Neural progenitor cell (in vitro differentiated cells): ENCODE data around the gene SH3BP5. TPM values are rescaled to one million over a fixed set of nuclear protein-coding genes. Genes with fewer than 3 reads are reported as not detected.

ENCODE experiments used
- DNase-seq: peaks from one replicate; pipeline ENCODE4 v3.0.0-alpha.2; 2016; ENCODE audit warnings: low spot score
- H2AFZ ChIP-seq: fragments of 200-600 bp; sonication (generic); replicated peaks from 2 replicates; pipeline ENCODE4 v1.6.1; 2016; ENCODE audit warnings: antibody characterized with exemption
- H3F3A ChIP-seq: fragments of 200-600 bp; sonication (generic); 2 replicates; pipeline ENCODE4 v1.6.1; 2016; ENCODE audit warnings: antibody characterized with exemption, low read depth
- H3K27ac ChIP-seq: fragments of 200-600 bp; sonication (generic); 2 replicates; pipeline ENCODE4 v1.5.1; 2016; ENCODE audit warnings: mild to moderate bottlenecking
- H3K27me3 ChIP-seq: fragments of 200-600 bp; sonication (generic); 2 replicates; pipeline ENCODE4 v1.6.1; 2016; ENCODE audit warnings: mild to moderate bottlenecking, moderate library complexity
- H3K36me3 ChIP-seq: fragments of 200-600 bp; sonication (generic); 2 replicates; pipeline ENCODE4 v1.5.1; 2016
- H3K4me1 ChIP-seq: fragments of 200-600 bp; sonication (generic); 2 replicates; pipeline ENCODE4 v1.6.1; 2016; ENCODE audit warnings: mixed run types
- H3K4me2 ChIP-seq: fragments of 200-600 bp; sonication (generic); 2 replicates; pipeline ENCODE4 v1.6.1; 2016
- H3K4me3 ChIP-seq: fragments of 200-600 bp; sonication (generic); 2 replicates; pipeline ENCODE4 v1.5.1; 2016
- H3K79me2 ChIP-seq: fragments of 200-600 bp; sonication (generic); 2 replicates; pipeline ENCODE4 v1.6.1; 2016; ENCODE audit warnings: low read depth
- H3K9ac ChIP-seq: fragments of 200-600 bp; sonication (generic); 2 replicates; pipeline ENCODE4 v1.6.1; 2016
- H3K9me3 ChIP-seq: fragments of 200-600 bp; sonication (generic); 2 replicates; pipeline ENCODE4 v1.5.1; 2016; ENCODE audit warnings: low read depth
- H4K20me1 ChIP-seq: fragments of 200-600 bp; sonication (generic); 2 replicates; pipeline ENCODE4 v1.6.1; 2016; ENCODE audit warnings: low read depth
- H3K27ac Mint-ChIP-seq: 3 replicates; pipeline ENCODE4 v1.8.0; 2021; ENCODE audit warnings: mixed read lengths
- H3K27me3 Mint-ChIP-seq: 2 replicates; pipeline ENCODE4 v1.8.0; 2022; ENCODE audit warnings: low read depth, mild to moderate bottlenecking, inconsistent platforms, moderate library complexity, mixed read lengths; ENCODE audit not compliant: insufficient read depth
- H3K36me3 Mint-ChIP-seq: 3 replicates; pipeline ENCODE4 v1.8.0; 2021; ENCODE audit warnings: mixed read lengths
- H3K4me1 Mint-ChIP-seq: 3 replicates; pipeline ENCODE4 v1.8.0; 2021; ENCODE audit warnings: mixed read lengths
- H3K4me3 Mint-ChIP-seq: 3 replicates; pipeline ENCODE4 v1.8.0; 2021; ENCODE audit warnings: mild to moderate bottlenecking, moderate library complexity, mixed read lengths
- H3K9me3 Mint-ChIP-seq: 3 replicates; pipeline ENCODE4 v1.8.0; 2020; ENCODE audit warnings: mixed read lengths
- EZH2 ChIP-seq: fragments of 200-600 bp; sonication (generic); IDR thresholded peaks from 2 replicates; pipeline ENCODE4 v1.6.1; 2017; ENCODE audit warnings: antibody characterized with exemption, mild to moderate bottlenecking, moderate library complexity
- EZH2phosphoT487 ChIP-seq: fragments of 200-600 bp; sonication (generic); IDR thresholded peaks from 2 replicates; pipeline ENCODE4 v1.6.1; 2017; ENCODE audit warnings: antibody characterized with exemption
- small RNA-seq: library from RNA; depleted of rRNA; stranded (forward); fragments of <200 nt; gene quantifications from one replicate; pipeline ENCODE3, GENCODE V24; 2015
- total RNA-seq: library from RNA; depleted of rRNA; stranded (reverse); fragments of >200 nt; gene quantifications from 2 replicates; pipeline ENCODE4 v1.2.3, GENCODE V29; 2015; ENCODE audit warnings: low replicate concordance
- TF ChIP-seq, protein P1 (sequence below): fragments of 200-600 bp; sonication (generic); IDR thresholded peaks from 2 replicates; pipeline ENCODE4 v1.5.1; 2017; ENCODE audit warnings: antibody characterized with exemption, mild to moderate bottlenecking

The SH3BP5 gene
- total RNA-seq, 1 donor from 2014 or later: 11.2 TPM

- H2AFZ ChIP-seq: peak overlapping the region; percentile 85
- H3K4me1 Mint-ChIP-seq: peaks cover 17% of the 10 kb centered on the region
These were observed 125.5 kb downstream of the SH3BP5 start for GRCh38 chr3:15206662-15207576.

GRCh38 chr3:15205934-15206661, 126.3 kb downstream of the SH3BP5 start, which contains the start of gene CAPN7:
TSS of gene CAPN7 (plus strand) at chr3:15206246. CDS start at chr3:15206496, 250 bp downstream.
- Mint-ChIP-seq H3K9me3 (no peaks in the 10 kb centered on the region), H3K4me3 (peak within 1 kb of the TSS; percentile 96), H3K36me3 (no peaks in the 10 kb centered on the region), H3K27me3 (peaks cover 2% of the 10 kb centered on the region), H3K27ac (peak within 1 kb of the TSS; percentile 68), H3K4me1 (peaks cover 17% of the 10 kb centered on the region)
- H3K79me2 ChIP-seq: peaks cover 44% of the 10 kb centered on the region
- DNase-seq: peak; percentile 94
- H3F3A ChIP-seq: peaks cover 24% of the 10 kb centered on the region
- no peaks in the 10 kb centered on the region for H3K27me3 ChIP-seq
- peak within 1 kb of the TSS; percentile 85 for H2AFZ ChIP-seq
- H3K36me3 ChIP-seq: no peaks in the 10 kb centered on the region
- TF ChIP-seq, protein P1, sequence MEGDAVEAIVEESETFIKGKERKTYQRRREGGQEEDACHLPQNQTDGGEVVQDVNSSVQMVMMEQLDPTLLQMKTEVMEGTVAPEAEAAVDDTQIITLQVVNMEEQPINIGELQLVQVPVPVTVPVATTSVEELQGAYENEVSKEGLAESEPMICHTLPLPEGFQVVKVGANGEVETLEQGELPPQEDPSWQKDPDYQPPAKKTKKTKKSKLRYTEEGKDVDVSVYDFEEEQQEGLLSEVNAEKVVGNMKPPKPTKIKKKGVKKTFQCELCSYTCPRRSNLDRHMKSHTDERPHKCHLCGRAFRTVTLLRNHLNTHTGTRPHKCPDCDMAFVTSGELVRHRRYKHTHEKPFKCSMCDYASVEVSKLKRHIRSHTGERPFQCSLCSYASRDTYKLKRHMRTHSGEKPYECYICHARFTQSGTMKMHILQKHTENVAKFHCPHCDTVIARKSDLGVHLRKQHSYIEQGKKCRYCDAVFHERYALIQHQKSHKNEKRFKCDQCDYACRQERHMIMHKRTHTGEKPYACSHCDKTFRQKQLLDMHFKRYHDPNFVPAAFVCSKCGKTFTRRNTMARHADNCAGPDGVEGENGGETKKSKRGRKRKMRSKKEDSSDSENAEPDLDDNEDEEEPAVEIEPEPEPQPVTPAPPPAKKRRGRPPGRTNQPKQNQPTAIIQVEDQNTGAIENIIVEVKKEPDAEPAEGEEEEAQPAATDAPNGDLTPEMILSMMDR: peak; percentile 51
- TF ChIP-seq EZH2phosphoT487 (no peak), EZH2 (peak; percentile 20)
- H3K4me1 ChIP-seq: peaks cover 11% of the 10 kb centered on the region
- peak within 1 kb of the TSS; percentile 65 for H3K4me3 ChIP-seq
- peaks cover 17% of the 10 kb centered on the region for H4K20me1 ChIP-seq
- no peaks in the 10 kb centered on the region for H3K9me3 ChIP-seq
- H3K4me2 ChIP-seq: peak within 1 kb of the TSS; percentile 93
- H3K27ac ChIP-seq: peak within 1 kb of the TSS; percentile 70
- peak within 1 kb of the TSS; percentile 65 for H3K9ac ChIP-seq

More at GRCh38 chr3:15206662-15207576, 125.5 kb downstream of the SH3BP5 start:
- H3K36me3 Mint-ChIP-seq: no peaks in the 10 kb centered on the region
- Histone ChIP-seq H3K4me2 (peak overlapping the region; percentile 93), H3K4me3 (peak overlapping the region; percentile 65), H3K9ac (peak overlapping the region; percentile 65), H3K79me2 (peaks cover 47% of the 10 kb centered on the region), H3K4me1 (peaks cover 11% of the 10 kb centered on the region), H3F3A (peaks cover 24% of the 10 kb centered on the region), H3K36me3 (no peaks in the 10 kb centered on the region), H3K9me3 (no peaks in the 10 kb centered on the region), H3K27ac (peak overlapping the region; percentile 70), H4K20me1 (peaks cover 17% of the 10 kb centered on the region), H3K27me3 (no peaks in the 10 kb centered on the region)
- TF ChIP-seq EZH2phosphoT487 (no peak), EZH2 (no peak)
- TF ChIP-seq, protein P1: no peak
- peaks cover 2% of the 10 kb centered on the region for H3K27me3 Mint-ChIP-seq
- peak; percentile 42 for DNase-seq
- H3K27ac Mint-ChIP-seq: peak overlapping the region; percentile 68
- no peaks in the 10 kb centered on the region for H3K9me3 Mint-ChIP-seq
- peak overlapping the region; percentile 96 for H3K4me3 Mint-ChIP-seq

GRCh38 chr3:15205482-15205933, 126.9 kb downstream of the SH3BP5 start:
- Histone ChIP-seq H3K4me2 (peak overlapping the region; percentile 93), H3K9ac (no peak overlapping the region), H3K79me2 (peaks cover 38% of the 10 kb centered on the region), H3K4me3 (peak overlapping the region; percentile 65), H3F3A (peaks cover 24% of the 10 kb centered on the region), H4K20me1 (peaks cover 17% of the 10 kb centered on the region), H3K9me3 (no peaks in the 10 kb centered on the region), H2AFZ (peak overlapping the region; percentile 85), H3K36me3 (no peaks in the 10 kb centered on the region), H3K4me1 (peaks cover 11% of the 10 kb centered on the region), H3K27me3 (no peaks in the 10 kb centered on the region), H3K27ac (no peak overlapping the region)
- TF ChIP-seq EZH2phosphoT487: no peak
- TF ChIP-seq EZH2: no peak
- TF ChIP-seq, protein P1: no peak
- H3K4me3 Mint-ChIP-seq: peak overlapping the region; percentile 85
- peaks cover 17% of the 10 kb centered on the region for H3K4me1 Mint-ChIP-seq
- H3K36me3 Mint-ChIP-seq: no peaks in the 10 kb centered on the region
- H3K27me3 Mint-ChIP-seq: peaks cover 2% of the 10 kb centered on the region
- DNase-seq: no peak
- H3K27ac Mint-ChIP-seq: peak overlapping the region; percentile 59
- no peaks in the 10 kb centered on the region for H3K9me3 Mint-ChIP-seq

Small RNAs within 50 kb of the gene (small RNA-seq; reads per million reads assigned to genes)
- gene HMGN2P7 (not detected), gene RNU6-454P (not detected)

Other genes with a start within 250 kb of the SH3BP5 start
- gene RBSN, start 233.4 kb downstream of the SH3BP5 start, total RNA-seq: 29.8 and 35.4 TPM in 2 replicates
- 32.7 and 57.7 TPM in 2 replicates for gene CAPN7, start 126.3 kb downstream of the SH3BP5 start, total RNA-seq
- gene METTL6, start 95.0 kb upstream of the SH3BP5 start, total RNA-seq: 34.9 TPM in 2 replicates
- 34.2 and 36.8 TPM in 2 replicates for gene EAF1, start 95.0 kb upstream of the SH3BP5 start, total RNA-seq
- gene COLQ, start 189.1 kb upstream of the SH3BP5 start, total RNA-seq: 1.5 and 2.8 TPM in 2 replicates